ENCODE results near the gene ANKRD44.
"Not testable (repeated sequence)": the region's sequence is repeated elsewhere in the genome, so short reads cannot be mapped to it uniquely, and the experiment has no call there.

ANKRD44 gene

DNA sequence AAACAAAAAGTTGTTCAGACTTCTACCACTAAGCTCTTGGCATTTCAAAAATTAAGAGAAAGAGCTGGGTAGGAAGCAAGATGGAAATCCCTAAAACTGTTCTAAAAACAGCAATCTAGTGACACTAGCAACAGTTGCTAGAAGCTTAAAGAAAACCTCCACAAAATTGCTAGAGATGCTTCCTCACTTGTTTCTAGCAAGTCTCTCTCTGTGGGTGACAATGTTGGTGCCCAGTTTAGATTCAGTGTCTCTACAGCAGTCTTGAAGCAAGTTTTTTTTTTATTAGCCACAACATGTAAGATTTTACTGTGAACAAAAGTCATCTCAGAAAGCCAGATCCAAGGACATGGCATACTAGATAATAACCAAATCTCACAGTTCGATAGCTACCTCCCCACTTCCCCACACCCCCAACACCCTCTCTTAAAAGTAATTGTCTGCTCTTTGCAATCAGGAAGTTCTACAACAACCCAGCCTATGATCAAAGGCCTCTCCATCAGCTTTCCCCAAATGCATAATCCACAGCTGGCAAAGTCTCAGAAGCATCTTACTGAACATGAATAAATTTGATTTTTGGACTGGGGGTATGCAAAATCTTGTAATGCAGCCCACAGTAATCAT, 70.0 kb downstream of the ANKRD44 start:
- DNase-seq (ENCODE audit: low read depth in 1 of 2, low spot score in 1 of 2), result no peak

DNA sequence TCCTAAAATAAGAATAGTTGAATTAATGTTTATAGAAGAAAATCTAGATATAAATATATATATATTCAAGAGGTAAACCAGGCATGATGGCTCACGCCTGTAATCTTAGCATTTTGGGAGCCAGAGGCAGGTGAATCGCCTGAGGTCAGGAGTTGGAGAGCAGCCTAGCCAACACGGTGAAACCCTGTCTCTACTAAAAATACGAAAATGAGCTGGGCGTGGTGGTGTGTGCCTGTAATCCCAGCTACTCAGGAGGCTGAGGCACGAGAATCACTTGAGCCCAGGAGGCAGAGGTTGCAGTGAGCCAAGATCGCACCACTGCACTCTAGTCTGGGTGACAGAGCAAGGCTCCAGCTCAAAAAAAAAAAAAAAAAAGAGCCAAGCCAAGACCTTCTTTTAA, 70.6 kb downstream of the ANKRD44 start:
- DNase-seq (ENCODE audit: low read depth in 1 of 2, low spot score in 1 of 2), result not testable (repeated sequence)

DNA sequence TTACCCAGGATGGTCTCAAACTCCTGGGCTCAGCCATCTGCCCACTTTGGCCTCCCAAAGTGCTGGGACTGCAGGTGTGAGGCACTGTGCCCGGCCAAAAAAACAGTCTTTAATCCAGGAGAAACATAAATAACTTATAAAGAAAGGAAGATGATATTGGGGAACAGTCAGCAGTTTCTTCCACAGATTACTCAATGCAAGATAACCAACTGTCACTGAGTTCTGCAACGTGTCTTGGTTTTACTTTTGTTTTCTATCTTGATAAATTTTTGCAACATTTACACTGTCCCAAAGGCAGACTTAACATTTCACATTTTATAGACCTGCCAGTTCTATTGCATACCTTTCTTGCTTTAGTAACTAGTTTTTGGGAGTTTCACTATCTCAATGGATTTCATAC, 71.1 kb downstream of the ANKRD44 start:
- DNase-seq (ENCODE audit: low read depth in 1 of 2, low spot score in 1 of 2), result no peak

DNA sequence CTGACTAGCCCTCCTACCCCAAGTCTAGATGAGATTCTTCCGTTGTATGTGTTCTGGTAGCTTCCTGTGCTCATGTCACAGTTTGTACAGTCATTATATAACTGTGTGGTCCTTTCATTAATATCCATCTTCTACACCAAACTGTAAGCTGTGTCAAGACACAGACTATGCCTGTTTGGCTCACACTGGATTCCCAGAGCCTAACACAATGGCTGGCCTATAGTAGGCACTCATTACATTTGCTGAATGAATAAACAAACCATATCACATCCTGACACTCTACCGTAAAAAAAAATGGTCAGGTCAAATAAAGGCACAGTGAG, 72.6 kb downstream of the ANKRD44 start:
- no peak for DNase-seq (ENCODE audit: low read depth in 1 of 2, low spot score in 1 of 2)

DNA sequence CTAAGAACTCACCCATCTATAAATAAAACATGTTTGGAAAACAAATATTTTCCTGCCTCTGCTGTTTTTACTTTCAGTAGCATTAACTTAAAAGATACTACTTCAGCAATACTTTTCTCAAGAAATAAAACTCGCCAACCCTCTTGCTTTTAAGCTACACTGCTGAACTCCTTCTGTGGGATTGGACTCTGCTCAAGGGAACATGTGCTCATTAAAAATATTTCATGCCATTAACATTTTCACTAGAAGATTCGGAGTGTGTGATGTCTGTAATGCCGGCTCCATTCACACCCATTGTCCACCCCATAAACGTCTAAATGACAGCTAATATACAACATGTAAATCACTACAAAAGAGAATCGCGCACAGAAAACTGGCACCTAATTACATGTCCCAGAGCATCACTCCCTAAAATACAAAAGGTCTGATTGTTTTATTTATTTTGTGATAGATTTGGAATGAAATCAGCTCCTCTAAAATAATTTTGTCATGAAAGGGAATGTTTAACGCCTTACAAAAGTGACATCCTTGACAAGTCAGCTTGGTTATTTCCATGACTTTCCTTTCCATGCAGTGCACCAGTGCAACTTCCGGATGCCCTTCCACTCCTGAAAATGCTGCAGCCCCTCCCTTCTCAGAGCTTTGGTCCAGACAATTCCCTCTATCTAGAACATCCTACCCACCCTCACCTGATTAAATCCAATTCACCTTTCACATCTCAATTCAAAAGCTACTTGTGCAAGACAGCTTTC, 73.1 kb downstream of the ANKRD44 start:
- no peak for DNase-seq (ENCODE audit: low read depth in 1 of 2, low spot score in 1 of 2)

DNA sequence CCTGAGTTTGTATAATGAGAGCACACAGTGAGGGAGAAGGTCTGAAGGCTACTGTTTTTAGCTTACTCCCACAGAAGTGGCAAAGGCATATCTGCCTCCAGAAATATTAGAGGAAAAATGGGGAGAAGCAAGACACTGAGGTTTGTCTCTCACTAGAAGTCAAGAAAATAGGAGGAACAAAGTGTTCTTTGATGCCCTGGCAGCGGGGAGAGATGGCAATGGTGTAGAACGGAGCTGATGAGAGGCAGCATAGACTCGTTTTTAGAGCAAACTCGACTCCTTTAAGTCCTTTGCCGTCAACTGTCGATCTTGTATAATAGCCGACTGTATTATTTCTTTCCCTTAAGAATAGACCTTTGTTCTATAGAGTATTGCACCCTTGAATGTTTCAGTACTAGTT, 73.8 kb downstream of the ANKRD44 start:
- no peak for DNase-seq (ENCODE audit: low read depth in 1 of 2, low spot score in 1 of 2)

DNA sequence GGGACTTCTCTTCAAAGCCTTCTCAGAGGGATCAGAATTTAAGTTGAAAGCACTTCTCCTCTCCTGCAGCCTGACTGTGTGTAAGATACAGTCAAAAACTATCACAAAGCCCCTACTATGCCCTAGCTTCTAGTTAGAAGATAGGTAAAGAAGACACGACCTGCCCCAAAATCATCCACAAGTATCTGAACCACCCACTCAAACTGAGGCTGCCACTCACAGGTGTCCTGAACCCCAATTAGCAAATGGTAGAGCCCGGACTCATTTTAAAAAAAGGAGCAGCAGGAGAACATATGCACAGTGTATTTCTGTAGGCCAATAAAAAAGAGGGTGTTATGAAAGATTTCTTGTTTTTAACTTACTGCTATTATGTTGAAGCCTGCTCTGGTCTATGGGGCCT, 74.4 kb downstream of the ANKRD44 start:
- DNase-seq (ENCODE audit: low read depth in 1 of 2, low spot score in 1 of 2), result no peak

DNA sequence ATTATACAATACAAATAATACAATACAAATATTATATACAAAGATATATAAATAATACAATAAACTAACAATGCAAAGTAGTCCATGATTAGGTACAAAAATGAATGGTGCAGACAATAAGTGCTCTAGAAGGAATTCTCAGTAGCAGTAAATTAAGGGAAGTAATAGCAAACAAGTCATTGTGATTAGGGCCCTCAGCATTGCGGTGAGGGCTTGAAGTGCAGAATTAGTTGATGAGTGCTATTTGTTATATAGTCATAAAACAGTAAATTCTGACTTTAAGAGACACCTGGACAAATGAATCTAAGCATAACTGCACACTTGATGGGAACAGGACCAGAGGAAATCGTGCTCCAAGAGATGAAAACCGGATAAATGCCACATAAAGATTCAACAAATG, 74.9 kb downstream of the ANKRD44 start:
- DNase-seq (ENCODE audit: low read depth in 1 of 2, low spot score in 1 of 2), result no peak

DNA sequence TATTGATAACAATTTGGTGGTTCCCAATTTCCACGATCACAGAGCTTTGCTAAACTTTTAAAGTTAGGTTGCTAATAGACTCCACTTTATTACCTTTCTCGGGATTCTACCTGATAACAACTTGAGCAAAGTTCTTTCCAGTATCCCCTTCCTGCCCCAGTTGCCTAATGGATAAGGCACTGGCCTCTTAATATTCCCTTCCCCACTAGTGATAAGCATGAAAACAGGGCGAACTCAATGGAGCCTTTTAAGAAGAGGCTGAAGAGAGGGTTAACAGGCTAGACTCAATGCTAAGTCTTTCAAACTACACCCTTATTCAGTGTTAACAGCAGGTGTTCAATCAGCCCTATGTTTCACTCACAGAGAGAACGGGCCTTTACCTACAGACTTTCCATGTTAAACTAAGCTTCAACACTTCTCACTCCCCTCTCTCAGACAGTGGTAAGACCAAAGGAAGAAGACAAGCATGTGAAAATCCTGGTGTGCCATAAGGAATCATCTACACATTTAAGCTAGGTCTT, 75.8 kb downstream of the ANKRD44 start:
- DNase-seq (ENCODE audit: low read depth in 1 of 2, low spot score in 1 of 2), result no peak

DNA sequence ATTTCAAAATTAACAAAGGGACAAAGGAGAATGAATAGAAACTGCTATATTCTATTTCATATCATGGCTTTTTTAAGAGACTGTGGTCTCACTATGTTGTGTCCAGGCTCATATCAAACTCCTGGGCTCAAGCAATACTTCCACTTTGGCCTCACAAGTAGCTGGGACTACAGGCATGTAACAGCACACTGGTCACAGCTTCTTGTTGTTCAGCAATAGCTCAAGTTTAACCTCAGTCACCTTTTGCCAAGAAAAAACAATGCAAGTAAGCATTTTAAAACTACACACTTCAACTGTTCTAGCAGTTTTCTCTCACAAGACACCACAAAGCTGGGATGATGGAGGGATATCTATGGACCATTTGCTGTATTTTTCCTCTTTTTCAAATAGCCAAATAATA, 77.1 kb downstream of the ANKRD44 start:
- DNase-seq (ENCODE audit: low read depth in 1 of 2, low spot score in 1 of 2), result no peak

DNA sequence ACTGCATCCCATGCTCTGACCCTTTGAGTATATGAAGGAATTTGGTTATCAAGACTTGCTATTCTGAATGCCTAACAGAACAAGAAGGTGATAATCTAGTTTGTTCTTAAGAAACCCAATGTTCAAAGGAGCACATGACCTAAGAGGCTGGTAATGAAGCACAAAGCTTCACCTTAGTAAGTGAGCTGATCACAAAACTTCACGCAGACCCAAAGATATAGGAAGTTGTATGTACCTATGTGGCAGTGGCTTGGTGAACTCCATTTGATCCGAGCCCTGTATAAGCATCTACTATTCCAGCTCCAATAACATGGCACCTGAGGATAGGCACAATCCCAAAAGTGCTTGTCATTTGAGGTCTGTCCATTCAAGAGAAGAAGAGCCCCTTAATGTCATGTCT, 78.6 kb downstream of the ANKRD44 start:
- no peak for DNase-seq (ENCODE audit: low read depth in 1 of 2, low spot score in 1 of 2)

DNA sequence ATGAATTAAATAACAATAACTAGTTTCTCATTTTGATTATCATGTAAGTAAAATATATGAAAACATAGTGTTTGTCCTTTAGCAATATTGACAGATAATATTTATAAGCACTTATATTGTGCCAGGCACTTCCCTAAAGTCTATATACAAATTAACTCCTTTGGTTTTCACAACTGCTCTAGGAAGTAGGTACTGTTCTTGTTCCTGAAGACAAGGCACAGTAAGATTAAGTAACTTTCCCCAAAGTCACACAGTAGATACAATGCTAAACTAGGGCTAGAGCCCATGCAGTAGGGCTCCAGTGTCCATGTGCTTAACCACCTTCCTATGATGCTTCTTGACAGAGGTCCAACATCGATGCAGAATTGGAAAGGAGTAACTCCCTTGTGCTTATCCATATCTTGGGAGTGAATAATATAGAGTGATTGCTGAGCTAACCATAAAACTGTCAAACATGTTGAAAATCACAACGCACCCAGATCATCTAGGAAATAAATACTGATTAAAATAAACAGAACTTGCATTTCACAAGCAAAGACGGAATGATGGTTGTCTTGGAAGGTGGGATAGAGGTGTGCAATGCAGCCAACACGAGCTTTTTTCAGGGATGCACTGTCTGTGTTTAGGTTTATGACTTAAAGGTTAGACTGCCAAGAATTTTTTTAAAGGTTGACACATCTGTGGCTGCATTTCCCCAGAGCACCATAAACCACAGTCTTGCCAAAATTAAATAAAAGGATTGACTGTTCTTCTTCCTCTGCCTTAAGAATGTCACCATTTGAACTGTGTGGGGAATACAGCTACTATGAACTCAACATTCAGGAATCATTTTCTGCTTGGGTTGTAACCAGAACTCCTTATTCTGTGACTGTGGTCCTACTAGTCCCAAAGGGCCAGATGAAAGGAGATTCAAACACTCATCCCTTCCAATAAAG, 80.8 kb downstream of the ANKRD44 start:
- no peak for DNase-seq (ENCODE audit: low read depth in 1 of 2, low spot score in 1 of 2)

DNA sequence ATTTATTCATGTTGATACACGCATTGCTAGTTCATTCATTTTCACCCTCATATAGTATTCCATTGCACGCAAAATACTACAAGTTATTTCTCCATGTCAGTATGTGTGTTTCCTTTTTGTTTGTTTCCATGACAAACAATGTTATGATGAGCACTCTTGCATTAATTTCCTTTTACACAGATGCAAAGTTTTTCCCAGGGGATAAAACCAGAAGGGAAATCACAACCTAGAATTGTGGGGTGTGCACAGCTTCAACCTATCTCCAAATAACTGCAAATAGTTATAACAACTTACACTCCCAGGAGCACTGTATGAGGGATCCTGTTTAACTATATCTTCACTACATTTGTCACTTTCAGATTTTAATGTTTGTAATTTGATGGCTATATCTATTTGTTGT, 87.1 kb downstream of the ANKRD44 start:
- DNase-seq (ENCODE audit: low read depth in 1 of 2, low spot score in 1 of 2), result no peak

DNA sequence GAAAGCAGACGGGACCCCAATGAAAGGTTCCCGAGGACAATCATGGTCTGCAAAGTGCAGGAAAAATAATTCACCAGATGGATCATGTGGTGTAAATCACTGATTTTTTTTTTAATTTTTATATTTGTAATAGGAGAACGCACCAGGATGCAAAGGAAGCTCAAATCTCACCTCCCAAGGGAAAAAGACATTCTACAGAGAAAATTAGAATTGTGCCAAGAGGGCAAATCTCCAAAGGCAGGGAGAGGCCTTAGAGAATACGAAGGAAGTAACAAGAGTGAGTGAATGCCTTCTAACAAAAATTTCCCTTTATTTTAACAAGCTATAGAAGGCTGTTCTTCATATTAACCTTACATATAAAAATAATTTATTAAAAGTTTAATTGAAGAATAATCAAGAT, 90.9 kb downstream of the ANKRD44 start:
- DNase-seq (ENCODE audit: low read depth in 1 of 2, low spot score in 1 of 2), result no peak

DNA sequence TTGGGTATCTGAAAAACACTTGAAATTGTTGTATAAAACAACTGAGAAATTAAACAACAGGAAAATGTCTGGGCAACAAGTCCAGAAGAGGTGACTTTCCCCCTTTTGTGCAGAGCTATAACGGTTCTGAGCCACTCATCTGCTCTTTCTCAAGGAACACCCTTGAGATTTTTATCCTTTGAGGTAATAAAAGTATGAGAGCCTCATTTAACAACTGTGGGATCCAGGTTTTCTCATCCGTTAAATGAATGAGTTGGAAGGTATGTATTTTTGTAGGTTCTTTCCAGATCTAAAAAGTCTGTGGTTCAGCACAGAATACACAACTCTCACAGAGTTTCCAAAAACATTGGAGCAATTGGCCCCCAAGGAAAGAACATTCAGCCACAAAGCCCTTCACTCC, 93.0 kb downstream of the ANKRD44 start:
- DNase-seq (ENCODE audit: low read depth in 1 of 2, low spot score in 1 of 2), result no peak

DNA sequence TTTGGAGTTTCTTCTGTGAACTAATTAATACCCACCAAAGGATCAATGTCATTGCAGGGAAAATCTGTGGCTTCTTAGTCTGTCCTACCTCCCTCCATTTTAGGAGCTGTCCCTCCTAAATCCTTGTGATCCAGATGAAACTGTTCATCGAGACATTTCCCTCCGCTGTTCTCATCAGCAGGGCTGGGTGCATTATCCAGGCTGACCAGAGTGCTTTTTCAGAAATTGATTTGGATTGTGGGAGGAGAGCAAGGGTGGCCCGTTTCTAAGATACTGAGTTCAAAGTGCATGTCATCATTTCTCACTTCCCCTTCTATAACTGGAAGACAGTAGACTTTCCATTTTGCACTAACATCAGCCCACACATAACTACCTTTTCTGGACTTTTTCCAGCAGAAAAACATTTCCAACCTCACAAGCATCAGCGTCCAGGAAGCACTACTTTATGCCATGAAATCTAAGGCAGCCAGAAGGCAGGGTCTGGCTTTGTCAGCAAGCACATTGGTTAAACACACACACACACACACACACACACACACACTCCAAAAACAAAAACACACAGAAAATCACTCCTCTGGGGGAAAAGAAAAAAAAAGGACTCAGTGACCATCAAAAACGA, 94.1 kb downstream of the ANKRD44 start:
- DNase-seq (ENCODE audit: low read depth in 1 of 2, low spot score in 1 of 2), result no peak

DNA sequence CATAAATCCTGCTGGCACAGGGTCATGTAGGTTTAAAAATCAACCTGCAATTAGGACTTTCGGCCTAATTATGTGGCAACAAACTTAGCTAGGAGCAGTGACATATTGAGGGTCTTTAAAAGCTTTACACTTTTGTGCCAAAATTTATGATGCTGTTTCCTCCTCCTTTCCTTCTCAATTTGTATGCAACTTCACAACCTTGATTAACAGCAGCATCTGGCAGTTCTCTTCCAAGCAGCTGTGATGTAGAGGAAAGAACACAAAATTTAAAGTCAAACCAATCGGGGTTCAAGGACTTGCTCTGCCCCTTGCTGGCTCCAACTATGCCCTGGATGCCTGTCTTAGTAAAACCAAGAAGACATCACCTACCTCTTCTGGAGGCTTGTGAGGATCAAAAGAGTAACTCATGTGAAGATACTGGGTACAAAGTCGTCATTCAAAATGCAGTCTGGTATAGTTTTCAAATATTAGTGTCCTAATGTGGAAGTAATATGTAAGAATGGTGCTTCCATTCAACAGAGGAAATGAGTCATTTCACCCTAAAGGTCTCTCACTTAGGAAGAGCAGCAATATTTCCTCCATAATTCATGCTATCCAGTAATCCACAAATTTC, 94.7 kb downstream of the ANKRD44 start:
- DNase-seq (ENCODE audit: low read depth in 1 of 2, low spot score in 1 of 2), result no peak

DNA sequence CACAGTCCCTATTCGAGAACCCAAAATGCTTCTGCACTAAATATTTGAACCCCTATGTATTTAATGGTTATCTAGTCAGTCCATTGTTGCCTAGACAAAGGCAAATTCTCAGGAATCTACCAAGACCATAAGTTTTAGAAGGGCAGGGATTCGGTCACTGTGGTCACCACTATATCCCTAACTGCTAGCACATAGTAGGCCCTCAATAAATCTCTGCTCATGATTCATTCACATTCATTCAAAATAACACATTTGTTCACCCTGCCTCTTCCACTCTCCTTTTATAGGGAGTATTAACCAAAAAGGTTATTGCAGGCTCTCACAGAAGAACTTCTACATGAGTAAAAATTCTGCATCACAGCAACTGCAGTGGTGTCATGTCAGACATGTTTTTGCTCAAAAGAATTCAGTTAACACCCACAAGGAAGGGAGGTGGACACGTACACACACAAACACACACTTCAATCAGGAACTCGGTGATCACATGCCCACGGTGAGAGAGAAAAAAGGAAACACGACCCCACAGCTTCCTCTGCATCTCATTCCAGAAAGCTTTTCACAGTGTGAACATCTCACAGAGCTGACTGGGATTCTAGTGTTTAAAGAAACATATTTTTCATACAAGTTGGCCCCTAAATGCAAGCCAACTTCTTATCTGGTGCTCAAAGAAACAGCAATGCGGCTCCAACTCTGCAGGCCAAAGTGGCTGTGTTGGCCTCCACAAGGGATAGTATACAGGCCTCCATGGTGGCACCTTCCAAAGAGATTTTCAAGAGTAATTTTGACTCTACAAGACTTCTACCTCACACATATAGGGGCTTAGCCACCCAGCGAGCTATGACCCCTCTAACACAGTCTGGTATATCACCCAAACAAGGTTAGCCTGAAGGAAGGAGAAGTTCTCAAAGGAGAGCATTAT, 98.0 kb downstream of the ANKRD44 start:
- DNase-seq (ENCODE audit: low read depth in 1 of 2, low spot score in 1 of 2), result no peak

DNA sequence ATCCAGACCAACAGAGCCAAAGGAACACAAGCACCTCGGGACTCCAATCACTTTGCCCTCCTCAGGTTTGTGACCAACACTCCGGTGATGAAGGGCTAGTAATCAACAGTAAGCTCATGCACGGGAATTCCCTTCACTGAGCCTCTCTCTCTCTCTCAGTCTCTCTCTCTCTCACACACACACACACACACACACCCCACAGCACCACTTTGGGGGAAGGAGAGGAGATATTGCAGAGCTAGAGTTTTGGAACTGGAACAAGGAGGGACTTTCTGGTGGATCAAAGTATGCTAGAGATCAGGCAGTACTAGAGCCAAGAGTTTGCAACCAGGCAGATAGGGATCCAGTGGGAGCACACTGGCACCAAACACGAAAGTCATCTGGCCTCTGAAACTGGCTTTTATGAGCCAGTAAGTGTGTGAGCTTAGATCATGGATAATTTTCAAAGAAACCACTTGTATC, 98.7 kb downstream of the ANKRD44 start:
- no peak for DNase-seq (ENCODE audit: low read depth in 1 of 2, low spot score in 1 of 2)

DNA sequence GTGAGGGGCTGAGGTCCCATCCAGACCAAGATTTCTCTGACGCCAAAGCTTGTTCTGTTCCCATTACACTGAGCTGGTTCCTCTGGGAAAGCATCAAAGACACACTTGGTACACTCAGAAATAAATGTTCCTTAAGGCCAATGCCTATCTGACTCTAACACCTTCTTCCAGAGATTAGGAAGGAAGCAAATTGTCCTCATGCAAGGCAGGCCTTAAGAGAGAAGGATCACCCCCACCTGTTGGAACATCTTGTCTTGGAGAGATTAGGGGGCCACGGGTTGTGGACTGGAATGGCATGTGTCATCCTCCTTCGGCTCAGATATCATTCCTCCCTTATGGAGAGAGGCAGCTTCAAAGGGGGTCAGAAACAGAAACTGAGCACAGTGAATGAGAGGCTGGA, 100.2 kb downstream of the ANKRD44 start:
- no peak for DNase-seq (ENCODE audit: low read depth in 1 of 2, low spot score in 1 of 2)
